ENCODE results near the gene DNAH14. TPM values are rescaled to one million over a fixed set of nuclear protein-coding genes. Genes with fewer than 3 reads are reported as not detected.
"Not testable (repeated sequence)": the region's sequence is repeated elsewhere in the genome, so short reads cannot be mapped to it uniquely, and the experiment has no call there.

The DNAH14 gene
- total RNA-seq, 1 experiment from 2014 or later: not detected

- no peak for DNase-seq (ENCODE audit: low spot score)
Observed at GRCh38 chr1:225347123-225347683, 417.7 kb downstream of the DNAH14 start.

- DNase-seq (ENCODE audit: low spot score): no peak
Observed at GRCh38 chr1:225348400-225348799, 418.9 kb downstream of the DNAH14 start.

GRCh38 chr1:225349826-225350225 lies 420.4 kb downstream of the DNAH14 start:
- no peak for DNase-seq (ENCODE audit: low spot score)

- DNase-seq (ENCODE audit: low spot score): no peak
Observed at GRCh38 chr1:225350872-225351271, 421.4 kb downstream of the DNAH14 start.

GRCh38 chr1:225354906-225355305 lies 425.4 kb downstream of the DNAH14 start:
- DNase-seq (ENCODE audit: low spot score): no peak

- DNase-seq (ENCODE audit: low spot score): no peak
Observed at GRCh38 chr1:225355863-225356262, 426.4 kb downstream of the DNAH14 start.

- DNase-seq (ENCODE audit: low spot score): no peak
Observed at GRCh38 chr1:225360119-225360518, 430.6 kb downstream of the DNAH14 start.

GRCh38 chr1:225361176-225361575 lies 431.7 kb downstream of the DNAH14 start:
- no peak for DNase-seq (ENCODE audit: low spot score)

- DNase-seq (ENCODE audit: low spot score): no peak
Observed at GRCh38 chr1:225362805-225363204, 433.3 kb downstream of the DNAH14 start.

GRCh38 chr1:225364439-225364838 lies 435.0 kb downstream of the DNAH14 start:
- DNase-seq (ENCODE audit: low spot score): no peak

GRCh38 chr1:225366018-225366417 lies 436.5 kb downstream of the DNAH14 start:
- DNase-seq (ENCODE audit: low spot score): no peak

GRCh38 chr1:225366552-225366951 lies 437.1 kb downstream of the DNAH14 start:
- no peak for DNase-seq (ENCODE audit: low spot score)

- DNase-seq (ENCODE audit: low spot score): no peak
Observed at GRCh38 chr1:225368036-225368552, 438.6 kb downstream of the DNAH14 start.

GRCh38 chr1:225371366-225372010 lies 442.0 kb downstream of the DNAH14 start:
- no peak for DNase-seq (ENCODE audit: low spot score)

- DNase-seq (ENCODE audit: low spot score): no peak
Observed at GRCh38 chr1:225373155-225373554, 443.7 kb downstream of the DNAH14 start.

GRCh38 chr1:225374996-225375395 lies 445.5 kb downstream of the DNAH14 start:
- no peak for DNase-seq (ENCODE audit: low spot score)

- DNase-seq (ENCODE audit: low spot score): peak; percentile 9
Observed at GRCh38 chr1:225378880-225379279, 449.4 kb downstream of the DNAH14 start.

- no peak for DNase-seq (ENCODE audit: low spot score)
Observed at GRCh38 chr1:225380691-225381090, 451.2 kb downstream of the DNAH14 start.

- not testable (repeated sequence) for DNase-seq (ENCODE audit: low spot score)
Observed at GRCh38 chr1:225386860-225387259, 457.4 kb downstream of the DNAH14 start.

GRCh38 chr1:225388372-225388771 lies 458.9 kb downstream of the DNAH14 start:
- no peak for DNase-seq (ENCODE audit: low spot score)

- DNase-seq (ENCODE audit: low spot score): no peak
Observed at GRCh38 chr1:225389843-225390242, 460.4 kb downstream of the DNAH14 start.

GRCh38 chr1:225396357-225396756 lies 466.9 kb downstream of the DNAH14 start:
- no peak for DNase-seq (ENCODE audit: low spot score)

- no peak for DNase-seq (ENCODE audit: low spot score)
Observed at GRCh38 chr1:225400968-225401367, 471.5 kb downstream of the DNAH14 start.
